Adrenal gland (tissue), 5 donors: ENCODE measurements around the gene CAVIN4.

Experiments
- POLR2A ChIP-seq, 2 donors: fragments of 450-650 bp; IDR thresholded peaks; one replicate each; pipeline ENCODE4 v1.6.1; 2017; ENCODE audit warnings: antibody characterized with exemption in 2 of 2, mild to moderate bottlenecking in 2 of 2, moderate library complexity in 1 of 2
- TF ChIP-seq, protein P1 (sequence below), 6 experiments: fragments of 450-650 bp in 4 of 6; fragments of 200-600 bp in 2 of 6; sonication (generic) in 1 of 6; IDR thresholded peaks; 1 replicate in 5 of 6; 2 replicates in 1 of 6; pipeline versions ENCODE4 v1.5.1 to v1.8.0; 2016 to 2021; ENCODE audit warnings: antibody characterized with exemption in 6 of 6, mild to moderate bottlenecking in 2 of 6, moderate library complexity in 1 of 6
- donor health status: DM: no; HTN: no; CAD: no.

DNA sequence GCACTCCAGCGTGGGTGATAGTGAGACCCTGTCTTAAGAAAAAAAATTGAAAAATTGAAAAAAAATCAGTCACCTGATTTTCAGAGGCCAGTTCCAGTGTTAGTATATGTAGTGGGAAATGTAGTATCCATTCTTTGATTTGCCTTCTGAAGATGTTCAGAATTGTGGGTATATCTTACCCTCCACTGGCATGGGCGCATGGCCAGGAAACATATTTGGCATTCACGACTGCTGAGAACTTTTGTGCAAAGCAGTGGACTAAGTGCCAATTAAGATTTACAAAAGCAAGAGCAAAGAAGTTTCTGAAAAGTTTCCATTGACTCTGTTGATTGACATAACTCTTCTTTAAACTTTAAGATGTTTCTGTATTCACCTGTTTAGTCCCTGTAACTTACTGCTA, 2.4 kb downstream of the CAVIN4 start:
- TF ChIP-seq, protein P1, sequence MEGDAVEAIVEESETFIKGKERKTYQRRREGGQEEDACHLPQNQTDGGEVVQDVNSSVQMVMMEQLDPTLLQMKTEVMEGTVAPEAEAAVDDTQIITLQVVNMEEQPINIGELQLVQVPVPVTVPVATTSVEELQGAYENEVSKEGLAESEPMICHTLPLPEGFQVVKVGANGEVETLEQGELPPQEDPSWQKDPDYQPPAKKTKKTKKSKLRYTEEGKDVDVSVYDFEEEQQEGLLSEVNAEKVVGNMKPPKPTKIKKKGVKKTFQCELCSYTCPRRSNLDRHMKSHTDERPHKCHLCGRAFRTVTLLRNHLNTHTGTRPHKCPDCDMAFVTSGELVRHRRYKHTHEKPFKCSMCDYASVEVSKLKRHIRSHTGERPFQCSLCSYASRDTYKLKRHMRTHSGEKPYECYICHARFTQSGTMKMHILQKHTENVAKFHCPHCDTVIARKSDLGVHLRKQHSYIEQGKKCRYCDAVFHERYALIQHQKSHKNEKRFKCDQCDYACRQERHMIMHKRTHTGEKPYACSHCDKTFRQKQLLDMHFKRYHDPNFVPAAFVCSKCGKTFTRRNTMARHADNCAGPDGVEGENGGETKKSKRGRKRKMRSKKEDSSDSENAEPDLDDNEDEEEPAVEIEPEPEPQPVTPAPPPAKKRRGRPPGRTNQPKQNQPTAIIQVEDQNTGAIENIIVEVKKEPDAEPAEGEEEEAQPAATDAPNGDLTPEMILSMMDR (IDR thresholded peaks at IDR 0.05) = no peak
- TF ChIP-seq POLR2A (IDR thresholded peaks at IDR 0.05) = no peak
